Activated CD4-positive, alpha-beta T cell treated with anti-CD3 and anti-CD28 coated beads, Interleukin-2, amount 10 ng/mL, durations not matched to agents 7 days and 5 days (primary cell): ENCODE measurements around the gene SRP72. TPM values are rescaled to one million over a fixed set of nuclear protein-coding genes. Genes with fewer than 3 reads are reported as not detected.

Experiments
- total RNA-seq, 2 experiments: library from RNA; stranded (reverse); gene quantifications; one replicate each; pipeline ENCODE4 v1.2.3, GENCODE V29; 2021

The SRP72 gene
- total RNA-seq, 2 experiments from 2014 or later = 116 to 135 TPM

Other genes with a start within 250 kb of the SRP72 start
- 10 to 100 TPM; 14.8 to 15.8 TPM for gene AASDH, start 80.1 kb upstream of the SRP72 start, total RNA-seq
- 10 to 100 TPM; 24.3 to 24.7 TPM for gene PPAT, start 32.0 kb upstream of the SRP72 start, total RNA-seq
- 100 to 1,000 TPM; 122 to 132 TPM for gene PAICS, start 31.4 kb upstream of the SRP72 start, total RNA-seq
- gene ARL9, start 38.2 kb downstream of the SRP72 start, total RNA-seq = under 1 TPM in 1 of 2 experiments, not detected in 1; 0.10 TPM
- 10 to 100 TPM; 72.3 to 74.6 TPM for gene HOPX, start 213.7 kb downstream of the SRP72 start, total RNA-seq